ENCODE results near the gene MRPS12.

MRPS12 gene

GRCh38 chr19:38899447-38900201 lies 31.1 kb upstream of the MRPS12 start, which contains the start of the genes NFKBIB and SIRT2:
NFKBIB (plus strand) TSS chr19:38899969; CDS start chr19:38900033, 64 bp downstream.
SIRT2 (minus strand) TSS chr19:38899618; CDS start chr19:38899521, 97 bp downstream.
- peaks cover 0 to 15% (median 2%) of the 10 kb centered on the region in 3 donors for H3K36me3 ChIP-seq
- intact Hi-C loops (cut with DNase I; ENCODE audit: low total_unique reads): loop anchor here (2.0 to 10.0 kb wide), 3 partner anchors 51 to 285 kb away; partner anchors contain the start of genes ECH1, EIF3K, HNRNPL and MAP4K1
- H3K9me3 ChIP-seq: no peaks in the 10 kb centered on the region
- H3K4me1 ChIP-seq: peaks cover 0 to 38% (median 23%) of the 10 kb centered on the region in 4 donors
- peak; percentile 100 for DNase-seq
- no peaks in the 10 kb centered on the region for H3K27me3 ChIP-seq
- TF ChIP-seq CTCF (IDR thresholded peaks at IDR 0.05): no peak
- H3K4me3 ChIP-seq: peak within 1 kb of the TSS; percentile 63 to 88
- H3K27ac ChIP-seq: peak within 1 kb of the TSS; percentile 82 to 92

GRCh38 chr19:38900202-38900629 lies 30.5 kb upstream of the MRPS12 start:
- no peaks in the 10 kb centered on the region for H3K9me3 ChIP-seq
- peak overlapping the region; percentile 82 to 92 for H3K27ac ChIP-seq
- H3K27me3 ChIP-seq: no peaks in the 10 kb centered on the region
- DNase-seq: no peak
- H3K36me3 ChIP-seq: peaks cover 4 to 20% (median 8%) of the 10 kb centered on the region in 3 donors
- H3K4me1 ChIP-seq: peaks cover 0 to 38% (median 23%) of the 10 kb centered on the region in 4 donors
- H3K4me3 ChIP-seq: peak overlapping the region; percentile 63 to 88
- no peak for TF ChIP-seq CTCF (IDR thresholded peaks at IDR 0.05)
- intact Hi-C loops (cut with DNase I; ENCODE audit: low total_unique reads): loop anchor here (2.0 to 10.0 kb wide), 2 partner anchors 51 to 285 kb away; partner anchors contain the start of genes EIF3K, HNRNPL and MAP4K1

GRCh38 chr19:38900743-38901190 lies 30.0 kb upstream of the MRPS12 start:
- no peak for DNase-seq
- H3K27ac ChIP-seq: peak overlapping the region; percentile 82 to 92
- peak overlapping the region; percentile 63 to 88 for H3K4me3 ChIP-seq
- peaks cover 0 to 38% (median 23%) of the 10 kb centered on the region in 4 donors for H3K4me1 ChIP-seq
- peaks cover 10 to 26% (median 14%) of the 10 kb centered on the region in 3 donors for H3K36me3 ChIP-seq
- H3K9me3 ChIP-seq: no peaks in the 10 kb centered on the region
- TF ChIP-seq CTCF (IDR thresholded peaks at IDR 0.05): no peak
- intact Hi-C loops (cut with DNase I; ENCODE audit: low total_unique reads): loop anchor here (2.0 to 10.0 kb wide), 2 partner anchors 52 to 286 kb away; partner anchors contain the start of genes EIF3K, HNRNPL and MAP4K1
- H3K27me3 ChIP-seq: no peaks in the 10 kb centered on the region

- intact Hi-C loops (cut with DNase I; ENCODE audit: low total_unique reads): loop anchor here (2.0 to 10.0 kb wide), 2 partner anchors 53 to 287 kb away; partner anchors contain the start of genes EIF3K, HNRNPL and MAP4K1
- DNase-seq: no peak
- H3K27me3 ChIP-seq: no peaks in the 10 kb centered on the region
- H3K4me1 ChIP-seq: peaks cover 0 to 35% (median 23%) of the 10 kb centered on the region in 4 donors
- no peak overlapping the region for H3K27ac ChIP-seq
- H3K4me3 ChIP-seq: no peak overlapping the region
- H3K9me3 ChIP-seq: no peaks in the 10 kb centered on the region
- H3K36me3 ChIP-seq: peaks cover 16 to 33% (median 21%) of the 10 kb centered on the region in 3 donors
- TF ChIP-seq CTCF (IDR thresholded peaks at IDR 0.05): no peak
Measured at GRCh38 chr19:38901683-38902082, 29.1 kb upstream of the MRPS12 start.

GRCh38 chr19:38904581-38905539 lies 25.9 kb upstream of the MRPS12 start:
- Histone ChIP-seq H3K27ac (no peak overlapping the region), H3K4me3 (no peak overlapping the region), H3K27me3 (no peaks in the 10 kb centered on the region), H3K36me3 (peaks cover 32 to 61% (median 40%) of the 10 kb centered on the region in 3 donors), H3K4me1 (peaks cover 0 to 14% (median 9%) of the 10 kb centered on the region in 4 donors), H3K9me3 (no peaks in the 10 kb centered on the region)
- intact Hi-C loops (cut with DNase I; ENCODE audit: low total_unique reads): loop anchor here (10.0 kb wide), 1 partner anchor 290 kb away; the partner anchor contains the start of genes EIF3K and MAP4K1
- no peak for TF ChIP-seq CTCF (IDR thresholded peaks at IDR 0.05)
- no peak for DNase-seq
